ENCODE results near the gene CRYZ.

DNA sequence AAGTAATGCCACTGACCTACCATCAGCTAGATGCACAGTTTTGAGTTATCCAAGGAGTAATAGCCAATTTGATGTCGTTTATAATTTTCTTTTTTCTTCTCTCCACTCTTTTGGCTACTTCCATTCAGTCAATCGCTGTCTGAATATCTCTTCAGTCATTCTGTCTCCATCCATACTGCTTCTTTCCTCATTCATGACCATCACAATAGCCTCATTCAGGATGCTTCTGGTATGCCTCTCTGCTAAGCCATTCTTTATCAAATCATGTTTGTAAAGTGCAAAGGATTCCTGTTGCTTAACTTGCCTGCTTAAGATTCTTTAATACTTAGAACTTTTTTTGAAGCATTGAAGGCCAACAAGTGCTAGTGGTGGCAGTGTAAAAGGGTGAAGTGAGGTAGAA is 20.3 kb upstream of the CRYZ start:
- TF ChIP-seq, protein P1, sequence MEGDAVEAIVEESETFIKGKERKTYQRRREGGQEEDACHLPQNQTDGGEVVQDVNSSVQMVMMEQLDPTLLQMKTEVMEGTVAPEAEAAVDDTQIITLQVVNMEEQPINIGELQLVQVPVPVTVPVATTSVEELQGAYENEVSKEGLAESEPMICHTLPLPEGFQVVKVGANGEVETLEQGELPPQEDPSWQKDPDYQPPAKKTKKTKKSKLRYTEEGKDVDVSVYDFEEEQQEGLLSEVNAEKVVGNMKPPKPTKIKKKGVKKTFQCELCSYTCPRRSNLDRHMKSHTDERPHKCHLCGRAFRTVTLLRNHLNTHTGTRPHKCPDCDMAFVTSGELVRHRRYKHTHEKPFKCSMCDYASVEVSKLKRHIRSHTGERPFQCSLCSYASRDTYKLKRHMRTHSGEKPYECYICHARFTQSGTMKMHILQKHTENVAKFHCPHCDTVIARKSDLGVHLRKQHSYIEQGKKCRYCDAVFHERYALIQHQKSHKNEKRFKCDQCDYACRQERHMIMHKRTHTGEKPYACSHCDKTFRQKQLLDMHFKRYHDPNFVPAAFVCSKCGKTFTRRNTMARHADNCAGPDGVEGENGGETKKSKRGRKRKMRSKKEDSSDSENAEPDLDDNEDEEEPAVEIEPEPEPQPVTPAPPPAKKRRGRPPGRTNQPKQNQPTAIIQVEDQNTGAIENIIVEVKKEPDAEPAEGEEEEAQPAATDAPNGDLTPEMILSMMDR (IDR thresholded peaks at IDR 0.05), result no peak
- no peak for TF ChIP-seq POLR2A (IDR thresholded peaks at IDR 0.05)
- TF ChIP-seq EP300 (IDR thresholded peaks at IDR 0.05), result no peak

All from ovary (tissue), 3 donors.